ENCODE measurements around the gene ZNF513.

- no peak for TF ChIP-seq POLR2AphosphoS5 (IDR thresholded peaks at IDR 0.05; ENCODE audit: borderline replicate concordance, low read depth, low read length)
- TF ChIP-seq EZH2 (IDR thresholded peaks at IDR 0.05) = no peak
- no peak for TF ChIP-seq FOXP2 (optimal IDR thresholded peaks at IDR 0.05; ENCODE audit: control extremely low read depth, extremely low read length, insufficient read depth)
Observed at GRCh38 chr2:27427863-27428212, 47.3 kb upstream of the ZNF513 start.
